ENCODE results near the gene CXADR.
"Not testable (repeated sequence)": the region's sequence is repeated elsewhere in the genome, so short reads cannot be mapped to it uniquely, and the experiment has no call there.

The CXADR gene

DNA sequence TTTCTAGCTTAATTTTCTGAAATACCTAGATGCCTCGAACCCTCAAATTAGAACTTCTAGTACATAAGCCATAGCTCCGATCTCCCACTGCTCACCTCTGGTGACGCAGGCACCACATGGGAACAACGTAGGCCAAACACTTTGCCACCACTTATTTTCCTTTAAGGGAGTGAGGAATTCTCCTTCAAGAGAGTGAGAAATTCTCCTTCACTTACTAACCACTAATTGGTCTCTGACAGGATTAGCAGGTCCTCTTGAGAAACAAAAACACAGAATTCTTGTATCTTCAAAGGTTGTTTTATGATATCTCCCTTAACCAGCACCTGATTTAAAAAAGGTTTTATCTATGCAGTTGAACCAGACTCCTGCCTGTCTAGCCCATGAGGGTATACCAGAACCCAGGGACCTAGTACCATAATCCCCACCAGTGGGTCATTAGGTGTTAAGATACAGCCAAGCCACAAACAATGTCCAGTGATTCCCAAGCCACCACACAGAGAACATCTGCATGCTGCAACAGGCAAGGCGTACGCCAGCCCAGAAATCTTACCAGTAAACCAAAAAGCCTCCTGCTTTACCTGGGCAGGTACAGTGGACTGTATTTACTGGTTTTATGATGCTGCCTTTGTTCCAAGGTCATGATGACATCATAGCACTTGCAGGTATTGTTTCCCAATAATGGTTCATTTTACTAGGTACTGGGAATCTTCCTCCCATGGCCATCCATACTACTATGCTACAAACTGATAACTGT is 20.3 kb upstream of the CXADR start:
- TF ChIP-seq, protein P1, sequence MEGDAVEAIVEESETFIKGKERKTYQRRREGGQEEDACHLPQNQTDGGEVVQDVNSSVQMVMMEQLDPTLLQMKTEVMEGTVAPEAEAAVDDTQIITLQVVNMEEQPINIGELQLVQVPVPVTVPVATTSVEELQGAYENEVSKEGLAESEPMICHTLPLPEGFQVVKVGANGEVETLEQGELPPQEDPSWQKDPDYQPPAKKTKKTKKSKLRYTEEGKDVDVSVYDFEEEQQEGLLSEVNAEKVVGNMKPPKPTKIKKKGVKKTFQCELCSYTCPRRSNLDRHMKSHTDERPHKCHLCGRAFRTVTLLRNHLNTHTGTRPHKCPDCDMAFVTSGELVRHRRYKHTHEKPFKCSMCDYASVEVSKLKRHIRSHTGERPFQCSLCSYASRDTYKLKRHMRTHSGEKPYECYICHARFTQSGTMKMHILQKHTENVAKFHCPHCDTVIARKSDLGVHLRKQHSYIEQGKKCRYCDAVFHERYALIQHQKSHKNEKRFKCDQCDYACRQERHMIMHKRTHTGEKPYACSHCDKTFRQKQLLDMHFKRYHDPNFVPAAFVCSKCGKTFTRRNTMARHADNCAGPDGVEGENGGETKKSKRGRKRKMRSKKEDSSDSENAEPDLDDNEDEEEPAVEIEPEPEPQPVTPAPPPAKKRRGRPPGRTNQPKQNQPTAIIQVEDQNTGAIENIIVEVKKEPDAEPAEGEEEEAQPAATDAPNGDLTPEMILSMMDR (conservative IDR thresholded peaks at IDR 0.05) = no peak
- no peak overlapping the region for H3K27ac ChIP-seq

DNA sequence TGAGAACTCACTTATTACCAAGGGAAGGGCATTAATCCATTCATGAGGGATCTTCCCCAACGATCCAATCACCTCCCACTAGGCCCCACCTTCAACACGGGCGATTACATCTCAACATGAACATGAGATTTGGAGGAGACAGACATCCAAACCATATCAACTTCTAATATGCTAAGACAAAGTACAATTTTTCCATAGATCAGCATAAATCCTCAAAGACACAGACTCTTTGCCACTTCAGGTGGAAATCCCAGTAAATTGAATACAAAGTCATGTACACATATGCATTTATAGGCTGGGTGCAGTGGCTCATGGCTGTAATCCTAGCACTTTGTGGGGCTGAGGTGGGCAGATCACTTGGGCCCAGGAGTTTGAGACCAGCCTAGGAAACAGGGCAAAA is 18.8 kb upstream of the CXADR start:
- no peak overlapping the region for H3K27ac ChIP-seq
- TF ChIP-seq, protein P1 (conservative IDR thresholded peaks at IDR 0.05) = no peak

DNA sequence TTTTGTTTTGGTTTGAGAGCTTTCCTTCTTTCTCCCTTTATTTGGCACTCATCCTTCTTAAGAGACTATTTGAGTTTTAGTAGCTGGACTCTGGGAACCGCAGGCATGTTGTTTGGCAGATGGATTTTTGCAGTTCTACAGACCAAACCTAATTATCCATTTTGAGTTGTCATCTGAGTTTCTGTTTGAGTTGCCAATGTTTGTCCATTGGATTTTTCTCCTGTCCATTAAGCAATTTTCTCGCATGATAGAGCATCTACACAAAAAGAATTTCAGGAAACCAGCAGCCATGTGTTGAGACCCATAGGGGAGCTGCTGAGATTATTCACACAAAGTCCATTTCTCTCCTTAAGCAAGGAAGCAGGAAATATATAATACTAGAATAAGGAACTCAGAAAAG is 17.2 kb upstream of the CXADR start:
- TF ChIP-seq, protein P1 (conservative IDR thresholded peaks at IDR 0.05) = no peak
- H3K27ac ChIP-seq = no peak overlapping the region

DNA sequence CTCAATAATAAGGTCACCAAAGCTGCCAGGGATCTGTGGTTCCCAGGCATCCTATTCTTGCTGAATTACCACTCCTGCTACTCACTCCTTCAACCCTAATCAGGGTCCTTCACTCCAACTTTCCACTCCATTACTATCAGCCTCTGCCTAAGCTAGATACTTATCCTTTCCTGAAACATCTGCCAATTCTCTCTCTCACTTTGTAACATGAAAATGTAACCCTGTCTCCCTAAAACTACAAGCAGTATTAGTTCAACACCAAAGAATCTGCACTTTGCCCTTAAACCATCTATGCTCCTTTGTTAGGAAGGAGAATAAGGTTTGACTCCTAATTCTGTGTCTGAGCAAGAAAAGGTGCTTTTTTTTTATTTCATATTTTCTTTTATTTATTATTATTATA is 15.5 kb upstream of the CXADR start:
- TF ChIP-seq, protein P1 (conservative IDR thresholded peaks at IDR 0.05) = no peak

GRCh38 chr21:17498586-17498985 is 14.3 kb upstream of the CXADR start:
- peak overlapping the region; percentile 81 for H3K27ac ChIP-seq
- TF ChIP-seq, protein P1 (conservative IDR thresholded peaks at IDR 0.05) = no peak

More for the DNA sequence above, 15.5 kb upstream of the CXADR start:
- peak overlapping the region; percentile 81 for H3K27ac ChIP-seq

- TF ChIP-seq, protein P1 (conservative IDR thresholded peaks at IDR 0.05) = no peak
- H3K27ac ChIP-seq = peak overlapping the region; percentile 6; the same call in 1 of the 2 replicates
Observed at GRCh38 chr21:17501107-17502006, 11.5 kb upstream of the CXADR start.

GRCh38 chr21:17502985-17503384 is 9.9 kb upstream of the CXADR start:
- H3K27ac ChIP-seq = not testable (repeated sequence)
